Heart right ventricle (tissue), 16 donors: Measurements from ENCODE around the gene SLC27A2. TPM values are rescaled to one million over a fixed set of nuclear protein-coding genes. Genes with fewer than 3 reads are reported as not detected.

Source experiments
- ATAC-seq, 8 donors: fragments of 200-7000 bp; cut with Tn5 transposase; one replicate each; pipeline ENCODE4 v1.9.1; 2020; ENCODE audit warnings: mild to moderate bottlenecking in 8 of 8, moderate library complexity in 8 of 8, moderate number of reproducible peaks in 1 of 8
- DNase-seq, 2 donors: peaks; one replicate each; pipeline ENCODE4 v3.0.0-alpha.2; 2020
- H3K27ac ChIP-seq, 10 donors: fragments of 200-600 bp; sonication (generic) in 2 of 10; one replicate each; pipeline versions ENCODE4 v1.5.0 to v1.8.0; 2020 to 2022; ENCODE audit warnings: mild to moderate bottlenecking in 3 of 10
- H3K27me3 ChIP-seq, 7 donors: fragments of 200-600 bp; one replicate each; pipeline ENCODE4 v1.8.0; 2021 to 2022; ENCODE audit warnings: mild to moderate bottlenecking in 2 of 7
- H3K36me3 ChIP-seq, 9 donors: fragments of 200-600 bp; sonication (generic) in 1 of 9; one replicate each; pipeline versions ENCODE4 v1.5.0 to v1.8.0; 2020 to 2022; ENCODE audit warnings: mild to moderate bottlenecking in 2 of 9
- H3K4me1 ChIP-seq, 9 donors: fragments of 200-600 bp; sonication (generic) in 1 of 9; one replicate each; pipeline versions ENCODE4 v1.5.0 to v1.8.0; 2020 to 2022; ENCODE audit warnings: mild to moderate bottlenecking in 4 of 9
- H3K4me3 ChIP-seq, 10 donors: fragments of 200-600 bp; sonication (generic) in 2 of 10; one replicate each; pipeline versions ENCODE4 v1.5.0 to v1.8.0; 2020 to 2022; ENCODE audit warnings: mild to moderate bottlenecking in 7 of 10, moderate library complexity in 2 of 10
- H3K9me3 ChIP-seq, 11 donors: fragments of 200-600 bp in 10 of 11; sonication (generic) in 2 of 11; one replicate each; pipeline versions ENCODE4 v1.5.0 to v1.8.0; 2013 to 2022; ENCODE audit warnings: mild to moderate bottlenecking in 2 of 11, control low read depth in 1 of 11, moderate library complexity in 1 of 11
- CTCF ChIP-seq, 9 donors: fragments of 200-600 bp; sonication (generic) in 2 of 9; IDR thresholded peaks; one replicate each; pipeline versions ENCODE4 v1.5.0 to v1.8.0; 2021 to 2022; ENCODE audit warnings: antibody characterized with exemption in 9 of 9, mild to moderate bottlenecking in 5 of 9, moderate library complexity in 1 of 9
- WGBS, 2 donors: extraction: QIAGEN DNeasy Blood & Tissue Kit; methylation state at CpG; one replicate each; pipeline ENCODE4 v1.1.7; 2013; ENCODE audit warnings: inconsistent platforms in 1 of 2; 5-methylcytosine and 5-hydroxymethylcytosine counted together
- intact Hi-C, 10 donors: fragments of 100-400 bp; cut with DNase I; formaldehyde crosslinking; loops; one replicate each; pipeline versions ENCODE4 v1.11.1 to v1.14.2; 2022
- polyA plus RNA-seq, 2 donors: library from polyadenylated mRNA; stranded (reverse); fragments of 200-250 nt; gene quantifications; one replicate each; pipeline ENCODE4 v1.2.3, GENCODE V29; 2013
- total RNA-seq, 10 donors: library from RNA; stranded (reverse); fragmentation: NEBNext Ultra II Directional in 3 of 10; extraction: Animal tissue kit (Norgen Biotek cat#: 25700) in 3 of 10; gene quantifications; one replicate each; pipeline versions ENCODE4 v1.2.1 to v1.2.4, GENCODE V29; 2021 to 2023
- donor health status: Arrhythmogenic right ventricular cardiomyopathy.
- donor health status: ischemic (EF 13 %, LVEDD 7.1; RV severe dilation, severe dysfunction).
- donor health status: healthy with polysubstance abuse.
- donor health status: DM: no; HTN: yes; CAD: no.
- donor health status: DM: no; HTN: no; CAD: no.
- donor health status: ischemic (EF 25% LVEDD 6.9; RV normal size, moderate dysfunction).
- donor health status: ischemic (EF 25% LVEDD 5.7; RV mildly dilated, moderate dysfunction).
- donor health status: healthy.
- donor health status: DM: yes; HTN: yes; CAD: no.
- donor health status: Ischemic cardiomyopathy.
- donor health status: ischemic (EF 35%, LVEDD 5.7; RV mildly dilated, moderate dysfunction).
- donor health status: nonischemic (EF 11% LVEDD 7.7; RV severe dilation, severe dysfunction).
- donor health status: DM: yes; HTN: yes; CAD: no.
- donor health status: PGD.
- donor health status: ischemic (EF 29% LVEDD 5.4; RV normal size, mild dysfunction).
- donor health status: nonischemic (EF 23%, LVEDD 6.1; RV moderate dilation, normal function).

The SLC27A2 gene
- total and polyA plus RNA-seq, 12 donors, result 0.32 TPM; not detected in 11

- intact Hi-C loops, result no loop called here
- TF ChIP-seq CTCF (IDR thresholded peaks at IDR 0.05), result no peak
- DNase-seq (no peak), ATAC-seq (peak in 1 of 8 donors; percentile 20)
- H3K4me3 ChIP-seq, result no peak overlapping the region
- no peaks in the 10 kb centered on the region for H3K4me1 ChIP-seq
- H3K27me3 ChIP-seq, result peaks cover 0 to 13% (median 0%) of the 10 kb centered on the region in 7 donors
- 64 to 89% methylated on average over 2 of the region's 2 CpGs for WGBS, 2 donors
- no peaks in the 10 kb centered on the region for H3K36me3 ChIP-seq
- H3K9me3 ChIP-seq, result no peaks in the 10 kb centered on the region
- H3K27ac ChIP-seq, result no peak overlapping the region
These were observed 18.1 kb upstream of the SLC27A2 start for GRCh38 chr15:50163719-50164410.

GRCh38 chr15:50164458-50164857 lies 17.5 kb upstream of the SLC27A2 start:
- peak in 3 of 8 donors; percentile 47 to 86 (median 73) for ATAC-seq

GRCh38 chr15:50166216-50166615 lies 15.8 kb upstream of the SLC27A2 start:
- no peaks in the 10 kb centered on the region for H3K4me1 ChIP-seq
- no peak for TF ChIP-seq CTCF (IDR thresholded peaks at IDR 0.05)
- H3K4me3 ChIP-seq, result no peak overlapping the region
- DNase-seq, result no peak
- H3K27me3 ChIP-seq, result peaks cover 0 to 13% (median 0%) of the 10 kb centered on the region in 7 donors
- no peak overlapping the region for H3K27ac ChIP-seq
- ATAC-seq, result peak in 1 of 8 donors; percentile 66
- WGBS, 2 donors, result 41 to 52% methylated on average over 1 of the region's 1 CpG
- H3K36me3 ChIP-seq, result no peaks in the 10 kb centered on the region
- intact Hi-C loops, result no loop called here
- no peaks in the 10 kb centered on the region for H3K9me3 ChIP-seq

More at GRCh38 chr15:50164458-50164857, 17.5 kb upstream of the SLC27A2 start:
- no peak for DNase-seq
- 72 to 92% methylated on average over 1 of the region's 1 CpG for WGBS, 2 donors
- Histone ChIP-seq H3K4me3 (no peak overlapping the region), H3K27me3 (peaks cover 0 to 13% (median 0%) of the 10 kb centered on the region in 7 donors), H3K9me3 (no peaks in the 10 kb centered on the region), H3K27ac (no peak overlapping the region), H3K36me3 (no peaks in the 10 kb centered on the region), H3K4me1 (no peaks in the 10 kb centered on the region)
- TF ChIP-seq CTCF (IDR thresholded peaks at IDR 0.05), result no peak
- intact Hi-C loops, result no loop called here

- Histone ChIP-seq H3K4me3 (no peak overlapping the region), H3K27me3 (peaks cover 0 to 13% (median 0%) of the 10 kb centered on the region in 7 donors), H3K9me3 (no peaks in the 10 kb centered on the region), H3K27ac (no peak overlapping the region), H3K36me3 (no peaks in the 10 kb centered on the region), H3K4me1 (no peaks in the 10 kb centered on the region)
- ATAC-seq (no peak), DNase-seq (no peak)
- intact Hi-C loops, result no loop called here
- TF ChIP-seq CTCF (IDR thresholded peaks at IDR 0.05), result no peak
These were observed 14.9 kb upstream of the SLC27A2 start for GRCh38 chr15:50167110-50167509.
